Measurements from ENCODE around the gene TAB3. TPM values are rescaled to one million over a fixed set of nuclear protein-coding genes. Genes with fewer than 3 reads are reported as not detected.
"Not testable (repeated sequence)": the region's sequence is repeated elsewhere in the genome, so short reads cannot be mapped to it uniquely, and the experiment has no call there.

The TAB3 gene
- total RNA-seq, 1 donor from 2014 or later: 39.1 TPM

DNA sequence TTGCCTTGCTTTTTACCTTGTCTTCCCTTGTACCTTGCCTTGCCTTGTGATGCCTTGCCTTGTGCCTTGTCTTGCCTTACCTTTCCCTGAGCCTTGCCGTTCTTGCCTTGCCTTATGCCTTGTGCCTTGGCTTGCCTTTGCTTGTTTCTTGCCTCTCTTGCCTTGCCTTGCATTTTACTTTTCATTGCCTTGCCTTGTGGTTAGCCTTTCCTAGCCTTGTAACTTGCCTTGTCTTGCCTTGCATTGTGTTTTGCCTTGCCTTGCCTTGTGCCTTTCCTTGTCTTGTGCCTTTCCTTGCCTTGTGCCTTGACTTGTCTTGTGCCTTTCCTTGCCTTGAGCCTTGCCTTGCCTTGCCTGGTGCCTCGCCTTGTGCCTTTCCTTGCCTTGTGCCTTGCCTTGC lies 84.6 kb downstream of the TAB3 start:
- Mint-ChIP-seq H3K27ac (no peak overlapping the region), H3K27me3 (no peaks in the 10 kb centered on the region), H3K4me3 (ENCODE audit: low read depth) (no peak overlapping the region), H3K36me3 (ENCODE audit: insufficient read depth) (no peaks in the 10 kb centered on the region), H3K4me1 (ENCODE audit: low read depth) (no peaks in the 10 kb centered on the region), H3K9me3 (ENCODE audit: low read depth) (no peaks in the 10 kb centered on the region)
- no peak for DNase-seq (ENCODE audit: low spot score, unreplicated experiment)
- TF ChIP-seq CTCF (IDR thresholded peaks at IDR 0.05; ENCODE audit: unreplicated experiment): no peak

DNA sequence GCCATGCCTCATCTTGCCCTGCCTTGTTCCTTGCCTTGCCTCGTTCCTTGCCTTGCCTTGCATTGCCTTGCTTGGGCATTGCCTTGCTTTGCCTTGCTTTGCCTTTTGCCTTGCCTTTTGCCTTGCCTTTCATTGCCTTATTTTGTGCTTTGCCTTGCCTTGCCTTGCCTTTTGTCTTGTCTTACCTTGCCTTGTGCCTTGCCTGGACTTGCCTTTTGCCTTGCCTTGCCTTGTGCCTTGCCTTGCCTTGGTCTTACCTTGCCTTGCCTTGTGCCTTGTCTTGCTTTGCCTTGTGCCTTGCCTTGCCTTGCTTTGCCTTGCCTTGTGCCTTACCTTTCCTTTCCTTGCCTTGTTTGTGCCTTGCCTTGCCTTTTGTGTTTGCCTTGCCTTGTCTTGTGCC lies 88.2 kb downstream of the TAB3 start:
- Mint-ChIP-seq H3K4me3 (ENCODE audit: low read depth) (no peak overlapping the region), H3K4me1 (ENCODE audit: low read depth) (no peaks in the 10 kb centered on the region), H3K27me3 (no peaks in the 10 kb centered on the region), H3K36me3 (ENCODE audit: insufficient read depth) (no peaks in the 10 kb centered on the region), H3K9me3 (ENCODE audit: low read depth) (no peaks in the 10 kb centered on the region), H3K27ac (no peak overlapping the region)
- no peak for DNase-seq (ENCODE audit: low spot score, unreplicated experiment)
- TF ChIP-seq CTCF (IDR thresholded peaks at IDR 0.05; ENCODE audit: unreplicated experiment): no peak

- Mint-ChIP-seq H3K9me3 (ENCODE audit: low read depth) (no peaks in the 10 kb centered on the region), H3K4me3 (ENCODE audit: low read depth) (no peak overlapping the region), H3K36me3 (ENCODE audit: insufficient read depth) (no peaks in the 10 kb centered on the region), H3K4me1 (ENCODE audit: low read depth) (no peaks in the 10 kb centered on the region), H3K27ac (no peak overlapping the region), H3K27me3 (no peaks in the 10 kb centered on the region)
- no peak for DNase-seq (ENCODE audit: low spot score, unreplicated experiment)
- no peak for TF ChIP-seq CTCF (IDR thresholded peaks at IDR 0.05; ENCODE audit: unreplicated experiment)
Measured at GRCh38 chrX:30799327-30799726, 89.7 kb downstream of the TAB3 start.

- no peak overlapping the region for H3K27ac Mint-ChIP-seq
- no peaks in the 10 kb centered on the region for H3K4me1 Mint-ChIP-seq (ENCODE audit: low read depth)
Measured at GRCh38 chrX:30798810-30799209, 90.2 kb downstream of the TAB3 start.

DNA sequence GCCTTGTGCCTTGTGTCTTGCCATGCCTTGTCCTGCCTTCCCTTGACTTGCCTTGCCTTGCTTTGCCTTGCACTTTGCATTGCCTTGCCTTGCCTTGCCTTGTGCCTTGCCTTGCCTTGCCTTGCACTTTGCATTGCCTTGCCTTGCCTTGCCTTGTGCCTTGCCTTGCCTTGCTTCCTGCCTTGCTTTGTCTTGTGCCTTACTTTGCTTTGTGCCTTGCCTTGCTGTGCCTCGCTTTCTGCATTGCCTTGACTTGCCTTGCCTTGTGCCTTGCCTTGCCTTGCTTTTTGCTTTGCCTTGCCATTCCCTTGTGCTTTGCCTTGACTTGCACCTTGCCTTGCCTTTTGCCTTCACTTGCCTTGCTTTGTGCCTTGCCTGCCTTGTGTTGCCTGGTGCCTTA lies 91.8 kb downstream of the TAB3 start:
- not testable (repeated sequence) for H3K36me3 Mint-ChIP-seq (ENCODE audit: insufficient read depth); DNase-seq (ENCODE audit: low spot score, unreplicated experiment); H3K9me3 Mint-ChIP-seq (ENCODE audit: low read depth); H3K27me3 Mint-ChIP-seq; H3K4me1 Mint-ChIP-seq (ENCODE audit: low read depth); H3K27ac Mint-ChIP-seq; H3K4me3 Mint-ChIP-seq (ENCODE audit: low read depth)

More at GRCh38 chrX:30798810-30799209, 90.2 kb downstream of the TAB3 start:
- H3K27me3 Mint-ChIP-seq: no peaks in the 10 kb centered on the region
- DNase-seq (ENCODE audit: low spot score, unreplicated experiment): no peak
- no peak for TF ChIP-seq CTCF (IDR thresholded peaks at IDR 0.05; ENCODE audit: unreplicated experiment)
- H3K36me3 Mint-ChIP-seq (ENCODE audit: insufficient read depth): no peaks in the 10 kb centered on the region
- no peak overlapping the region for H3K4me3 Mint-ChIP-seq (ENCODE audit: low read depth)
- no peaks in the 10 kb centered on the region for H3K9me3 Mint-ChIP-seq (ENCODE audit: low read depth)

GRCh38 chrX:30795981-30796958 lies 92.8 kb downstream of the TAB3 start:
- H3K4me3 Mint-ChIP-seq (ENCODE audit: low read depth): no peak overlapping the region
- H3K4me1 Mint-ChIP-seq (ENCODE audit: low read depth): no peaks in the 10 kb centered on the region
- no peak overlapping the region for H3K27ac Mint-ChIP-seq
- H3K9me3 Mint-ChIP-seq (ENCODE audit: low read depth): peaks cover 13% of the 10 kb centered on the region
- no peaks in the 10 kb centered on the region for H3K27me3 Mint-ChIP-seq
- no peak for TF ChIP-seq CTCF (IDR thresholded peaks at IDR 0.05; ENCODE audit: unreplicated experiment)
- no peak for DNase-seq (ENCODE audit: low spot score, unreplicated experiment)
- no peaks in the 10 kb centered on the region for H3K36me3 Mint-ChIP-seq (ENCODE audit: insufficient read depth)

Measured in progenitor cell of endocrine pancreas (in vitro differentiated cells).